NCI-H1694 treated with DMSO at 0.1 percent for 48 hours (cell line): ENCODE measurements around the gene UCK2.

Experiments
- DNase-seq: peaks from one replicate; lab custom pipeline; 2025; lab: John Stamatoyannopoulos, UW

Gene UCK2

DNA sequence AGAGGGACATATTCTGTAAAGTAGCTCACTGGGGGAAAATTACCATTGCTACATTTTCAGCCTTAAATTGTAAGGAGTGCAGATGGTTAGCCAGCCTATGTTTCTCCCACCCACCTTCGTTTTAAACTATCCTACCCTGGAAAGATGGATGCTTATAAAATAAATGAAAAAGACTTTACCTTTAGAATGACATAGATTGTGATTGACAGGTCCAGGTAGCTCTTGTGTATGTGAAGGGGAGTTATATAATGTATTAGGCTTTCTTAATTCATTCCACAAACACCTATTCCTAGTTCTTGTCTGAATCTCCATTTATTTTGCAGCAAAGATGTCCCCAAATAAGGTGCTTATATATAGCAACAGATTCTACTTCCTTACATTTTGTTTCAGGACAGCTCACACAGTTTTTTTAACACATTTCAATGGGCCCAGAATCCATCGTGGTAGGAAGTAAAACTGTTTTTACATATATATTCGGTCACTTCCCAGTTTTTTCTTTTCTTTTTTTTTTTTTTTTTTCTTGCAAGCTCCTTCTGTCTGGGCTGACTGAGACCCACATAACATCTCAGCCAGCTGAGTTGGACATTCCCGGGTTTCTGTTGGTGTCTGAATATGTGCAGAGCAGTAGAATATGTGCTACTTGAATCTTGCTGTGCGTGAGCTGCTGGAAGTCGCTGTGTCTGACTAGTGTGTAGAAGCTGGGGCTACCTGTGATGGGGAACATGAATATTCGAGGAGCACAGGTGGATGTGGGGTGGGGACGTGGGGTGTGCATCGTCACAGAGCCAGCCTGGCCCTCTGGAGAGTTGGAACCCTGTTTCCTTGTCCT lies 27.8 kb downstream of the UCK2 start:
- DNase-seq, result no peak

DNA sequence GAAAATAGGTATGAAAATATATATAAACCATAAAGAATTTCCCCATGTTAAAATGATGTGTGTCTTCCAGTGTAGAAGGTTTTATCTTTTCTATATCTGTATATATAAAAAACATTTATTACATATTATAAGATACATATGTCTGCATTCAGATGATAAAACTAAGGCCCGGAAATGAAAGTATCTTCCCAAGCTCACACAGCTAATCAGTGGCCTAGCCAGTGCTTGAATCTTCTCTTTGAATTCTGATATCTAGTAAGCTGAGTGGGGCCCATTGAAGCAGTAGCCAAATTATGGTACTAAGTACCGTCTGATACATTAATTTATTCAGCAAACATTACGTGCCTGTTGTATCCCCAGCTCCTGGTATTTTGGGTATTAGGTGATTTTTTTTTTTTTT lies 28.6 kb downstream of the UCK2 start:
- DNase-seq, result no peak

DNA sequence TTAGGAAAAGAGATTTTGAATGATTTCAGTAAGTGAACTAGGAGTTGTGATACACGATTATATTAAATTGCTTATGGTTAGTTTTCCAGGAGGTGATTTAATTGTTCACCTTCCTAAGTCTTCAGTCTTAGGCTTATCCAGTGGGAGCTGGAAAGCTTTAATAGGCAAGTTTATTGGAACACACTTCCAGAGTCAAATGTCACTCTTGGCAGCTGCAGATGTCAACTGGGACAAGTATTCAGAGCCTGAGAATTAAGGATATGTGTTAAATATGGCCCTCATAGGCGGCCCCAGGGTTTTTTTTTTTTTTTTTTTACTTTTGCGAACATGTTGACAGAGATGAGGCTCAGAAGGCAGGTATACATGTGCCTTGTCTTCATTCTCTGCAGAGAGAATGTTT lies 29.2 kb downstream of the UCK2 start:
- DNase-seq, result no peak

DNA sequence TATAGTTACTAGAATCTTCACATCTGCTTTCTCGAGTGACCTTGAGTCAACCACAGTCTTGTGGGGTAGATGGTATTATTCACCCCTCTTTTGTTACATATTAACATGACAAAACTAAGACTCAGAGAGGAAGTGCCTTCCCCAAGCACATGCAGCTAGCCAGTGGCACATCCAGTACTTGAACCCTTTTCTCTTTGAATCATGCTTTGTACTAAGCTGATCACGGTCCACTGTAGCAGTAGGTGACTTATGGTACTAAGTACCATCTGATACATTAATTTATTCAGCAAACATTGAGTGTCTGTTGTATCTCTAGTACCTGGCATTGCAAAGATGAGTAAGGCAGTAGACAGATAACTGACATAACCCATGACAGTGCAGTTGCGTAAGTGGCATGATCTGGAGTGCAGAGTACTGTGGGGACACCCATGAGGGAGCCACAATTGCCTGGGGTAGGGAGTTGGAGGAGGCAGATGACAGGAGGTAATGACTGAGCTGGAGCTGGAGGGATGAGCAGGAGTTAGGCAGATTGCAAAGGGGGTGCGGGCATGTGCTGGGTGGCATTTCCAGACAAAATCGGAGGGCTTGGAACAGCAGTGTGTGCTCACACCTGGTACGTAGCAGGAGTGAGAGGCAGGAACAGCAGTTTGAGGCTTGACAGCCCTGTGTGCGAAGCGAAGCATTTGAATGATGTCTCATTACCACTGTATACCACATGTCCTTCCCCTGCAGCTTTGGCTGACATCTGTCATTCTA lies 29.8 kb downstream of the UCK2 start:
- DNase-seq, result peak; percentile 22

DNA sequence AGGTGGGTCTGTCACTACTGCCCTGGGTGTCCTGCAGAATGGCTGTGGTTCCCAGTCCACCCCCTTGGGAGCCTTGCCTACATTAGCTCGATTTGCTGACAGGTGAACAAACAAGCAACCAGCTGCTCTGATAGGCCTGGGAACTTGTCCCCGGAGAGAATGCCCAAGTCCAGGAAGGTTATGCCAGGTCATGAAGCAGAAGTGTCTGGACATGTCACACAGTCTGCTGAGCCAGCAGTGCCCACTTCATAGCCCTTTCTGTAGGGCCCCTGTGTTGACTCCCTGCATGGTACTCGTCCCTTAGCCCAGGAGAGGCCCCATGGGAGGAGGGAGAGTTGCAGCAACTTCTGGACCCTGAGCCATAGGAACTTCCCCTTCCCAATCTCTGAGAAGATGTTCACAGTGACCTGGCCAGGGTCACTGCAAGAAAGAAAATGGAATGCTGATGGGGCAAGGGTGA lies 31.0 kb downstream of the UCK2 start:
- DNase-seq, result no peak

DNA sequence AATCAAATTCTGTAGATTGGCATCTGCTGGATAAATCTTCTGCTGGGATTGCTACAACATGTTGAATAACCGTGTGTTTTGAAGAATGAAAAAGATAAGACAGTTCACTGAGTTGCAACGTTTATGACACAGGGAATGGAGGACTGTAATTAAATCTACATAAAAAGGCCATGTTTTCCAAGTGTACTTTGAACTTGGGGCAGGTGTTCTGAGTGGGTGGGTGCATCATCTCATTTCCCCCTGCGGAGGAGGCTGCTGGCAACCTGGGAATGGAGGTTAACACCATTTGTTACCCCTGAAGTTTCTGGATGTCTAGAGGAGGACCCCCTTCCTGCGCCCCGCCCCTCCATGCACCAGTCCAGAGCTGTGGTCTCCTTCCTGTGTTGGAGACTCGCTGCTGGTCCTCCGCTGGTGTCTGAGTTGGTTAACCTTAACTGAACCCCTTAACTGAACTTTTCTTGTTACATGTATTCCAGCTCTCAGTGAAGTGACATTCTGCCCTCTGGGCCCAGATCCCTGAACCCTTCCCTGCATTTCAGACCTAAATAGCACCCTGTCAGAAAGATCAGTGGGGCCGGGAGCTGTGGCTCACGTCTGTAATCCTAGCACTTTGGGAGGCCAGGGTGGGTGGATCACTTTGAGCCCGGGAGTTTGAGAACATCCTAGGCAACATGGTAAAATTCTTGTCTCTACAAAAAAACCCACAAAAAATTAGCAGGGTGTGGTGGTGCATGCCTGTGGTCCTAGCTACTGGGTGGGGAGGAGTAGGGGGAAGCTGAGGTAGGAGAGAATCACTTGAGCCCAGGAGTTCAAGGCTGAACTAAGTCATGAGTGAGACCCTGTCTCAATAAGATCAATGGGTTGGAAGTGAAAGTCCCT lies 31.8 kb downstream of the UCK2 start:
- DNase-seq, result no peak

DNA sequence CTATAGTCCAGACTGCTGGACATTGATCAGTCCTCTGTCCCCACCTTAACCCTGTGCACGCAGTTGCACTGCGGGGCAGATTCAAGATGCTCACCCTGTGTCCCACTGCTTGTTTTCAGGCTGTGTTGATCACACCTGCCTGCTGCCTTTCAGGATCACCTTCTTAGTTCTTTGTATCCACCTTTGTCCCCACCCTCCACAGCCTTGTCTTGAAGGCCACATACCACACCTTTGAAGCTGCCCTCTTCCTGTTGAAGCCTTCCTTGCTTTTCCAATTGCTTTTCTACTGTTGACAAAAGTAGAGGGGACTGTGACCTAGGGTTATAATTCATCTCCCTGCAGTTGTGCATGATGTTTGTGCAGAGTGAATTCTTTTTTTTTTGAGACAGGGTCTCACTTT lies 32.7 kb downstream of the UCK2 start:
- no peak for DNase-seq

DNA sequence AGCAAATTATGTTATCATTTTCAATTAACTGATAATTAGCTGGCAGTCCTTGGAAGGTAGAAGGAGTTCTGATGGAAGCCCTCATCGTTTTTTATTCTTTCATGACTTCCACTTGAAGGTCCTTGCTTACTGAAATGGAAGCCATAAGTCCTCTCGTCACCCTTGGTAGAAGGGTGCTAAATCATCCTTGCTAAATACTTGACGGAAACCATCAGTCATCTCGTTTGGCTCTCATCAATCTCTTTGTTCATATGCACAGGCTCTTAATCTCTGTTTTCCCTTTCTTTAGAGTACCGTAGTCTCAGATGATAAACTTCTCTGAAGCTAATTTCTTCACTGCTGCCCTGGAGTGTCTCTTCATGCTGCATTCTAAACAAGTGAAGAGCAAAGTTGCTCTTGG lies 34.5 kb downstream of the UCK2 start:
- no peak for DNase-seq

DNA sequence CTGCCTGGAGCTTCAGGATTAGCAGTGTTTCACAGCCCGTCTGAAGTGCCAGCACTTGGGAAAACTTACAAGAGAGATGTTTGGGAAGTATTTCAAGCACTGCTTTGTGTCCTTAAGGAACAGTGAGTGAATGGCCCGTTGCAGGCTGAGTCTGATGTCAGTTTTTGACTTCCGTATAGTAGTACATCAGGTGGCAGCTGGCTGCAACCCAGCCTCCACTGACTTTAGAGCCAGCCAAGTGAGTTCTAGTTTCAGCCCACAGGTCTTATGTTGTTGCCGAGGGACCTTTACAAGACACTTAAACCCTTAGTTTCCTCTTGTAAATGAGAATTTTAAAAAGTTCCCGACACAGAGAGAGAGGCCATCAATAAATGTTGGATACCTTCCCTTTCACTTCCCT lies 35.0 kb downstream of the UCK2 start:
- DNase-seq, result no peak

DNA sequence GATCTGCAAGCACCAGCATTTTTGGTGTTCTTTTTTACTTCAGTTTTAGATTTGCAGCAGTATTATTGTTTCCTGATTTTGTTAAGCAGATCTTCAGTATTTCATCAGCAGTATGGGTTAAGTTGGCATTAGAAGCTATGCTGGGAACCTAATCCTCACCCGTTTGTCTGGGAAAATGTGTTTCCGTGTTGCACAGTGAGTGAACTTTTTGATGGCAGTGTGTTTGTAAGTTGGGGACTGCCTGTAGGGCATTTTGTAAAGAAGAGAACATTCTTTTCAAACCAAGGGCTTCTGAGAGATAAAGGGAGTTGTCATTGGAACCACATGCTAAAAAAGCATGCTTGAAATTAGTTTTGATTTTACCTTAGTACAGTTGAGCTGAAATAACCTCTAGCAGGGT lies 35.9 kb downstream of the UCK2 start:
- DNase-seq, result no peak

DNA sequence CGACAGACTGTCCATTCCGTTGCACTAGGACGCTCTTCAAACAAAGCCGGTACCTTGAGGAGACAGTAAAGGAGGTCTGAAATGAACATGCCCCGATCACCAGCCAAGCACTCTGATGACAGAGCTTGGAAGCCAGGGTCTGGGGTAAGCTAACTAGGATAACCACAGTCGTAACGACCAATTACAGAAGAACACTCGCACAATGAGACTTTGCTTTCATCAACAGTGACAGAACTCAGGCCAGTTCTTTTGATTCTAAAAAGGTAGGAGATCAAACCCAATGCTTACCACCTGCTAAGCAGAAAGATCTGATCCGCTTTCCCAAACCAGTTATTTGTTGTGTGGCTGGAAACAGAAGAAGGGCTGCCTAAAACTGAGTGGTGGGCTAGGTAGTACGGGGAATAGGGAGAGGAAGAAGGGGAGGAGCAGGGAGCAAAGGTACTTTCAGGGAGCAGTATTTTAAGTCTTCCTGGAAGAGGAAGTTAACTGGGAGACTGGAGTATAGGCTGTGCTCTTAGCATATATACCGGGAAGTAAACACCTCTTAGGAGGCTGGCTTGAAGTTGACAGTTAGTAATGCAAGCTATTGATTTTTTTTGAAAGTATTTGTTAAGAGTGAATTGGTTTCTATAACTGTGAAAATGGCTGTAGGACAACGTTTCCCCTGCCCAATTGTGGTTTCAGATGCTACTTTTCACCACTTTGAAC lies 38.4 kb downstream of the UCK2 start:
- no peak for DNase-seq

DNA sequence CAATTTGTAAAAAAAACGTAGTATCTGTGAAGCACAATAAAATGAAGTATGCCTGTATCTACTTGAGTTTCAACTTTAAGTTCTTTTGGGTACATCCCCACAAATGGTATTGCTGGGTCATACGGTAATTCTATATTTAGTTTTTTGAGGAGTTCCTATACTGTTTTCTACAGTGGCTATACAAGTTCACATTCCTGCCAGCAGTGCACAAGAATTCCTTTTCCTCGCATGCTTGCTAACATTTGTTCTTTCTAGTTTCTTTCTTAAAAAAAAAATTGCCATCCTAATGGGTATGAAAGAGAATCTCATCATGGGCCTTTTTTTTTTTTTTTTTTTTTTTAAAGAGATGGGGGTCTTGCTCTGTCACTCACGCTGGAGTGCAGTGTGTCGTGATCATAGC lies 41.9 kb downstream of the UCK2 start:
- no peak for DNase-seq

DNA sequence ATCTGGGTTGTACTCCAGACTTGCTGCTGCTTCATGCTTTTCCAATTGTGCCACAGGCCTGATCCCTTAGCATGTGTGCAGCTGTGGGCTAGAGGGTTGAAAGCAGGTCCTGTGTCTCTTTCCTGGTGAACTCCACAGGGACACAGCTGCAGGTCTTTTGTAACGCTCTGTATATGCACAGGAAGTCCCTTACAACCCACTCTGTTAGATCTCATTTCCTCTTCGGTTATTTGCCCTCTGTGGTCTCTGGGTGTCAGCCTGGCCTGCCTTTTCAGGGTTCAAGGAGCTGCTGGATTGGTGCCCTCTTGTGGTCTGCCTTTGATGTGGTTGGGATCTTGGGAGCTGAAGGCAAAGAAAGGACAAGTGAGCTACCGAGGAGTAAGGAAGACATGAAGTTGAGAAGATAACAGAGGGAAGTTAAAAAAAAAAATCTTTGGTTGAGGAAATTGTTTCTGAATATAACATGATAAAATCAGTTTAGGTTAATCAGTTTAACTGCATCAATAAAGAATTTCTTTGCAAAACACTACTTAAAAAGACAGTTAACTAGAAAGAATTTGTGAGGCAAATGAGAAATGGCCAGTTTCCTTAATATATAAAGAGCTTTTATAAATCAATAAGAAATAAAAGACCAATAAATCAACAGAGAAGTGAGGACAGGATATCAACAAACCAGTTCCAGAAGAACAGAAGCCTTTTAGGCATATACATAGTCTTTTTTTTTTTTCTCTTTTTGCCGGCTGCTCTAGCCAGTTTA lies 44.1 kb downstream of the UCK2 start:
- DNase-seq, result no peak

DNA sequence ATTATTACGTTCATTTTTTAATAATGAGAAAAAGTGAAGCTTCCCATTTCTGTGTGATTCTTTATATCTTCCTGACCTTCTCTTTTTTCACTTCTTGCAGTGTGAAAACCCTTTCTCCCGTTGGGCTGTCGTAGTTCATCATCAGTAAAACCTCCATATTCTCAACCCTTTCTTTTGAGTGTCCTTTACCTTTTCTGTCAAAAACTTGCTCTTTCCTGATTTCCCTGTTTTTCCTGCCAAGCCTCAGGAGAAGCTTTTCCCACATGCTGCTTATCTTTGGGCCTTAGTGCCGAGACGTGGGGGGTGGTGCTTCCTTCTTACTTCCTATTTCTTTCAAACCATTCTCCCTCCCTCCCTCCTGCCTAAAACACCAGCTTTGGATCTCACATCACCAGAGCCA lies 46.1 kb downstream of the UCK2 start:
- no peak for DNase-seq

DNA sequence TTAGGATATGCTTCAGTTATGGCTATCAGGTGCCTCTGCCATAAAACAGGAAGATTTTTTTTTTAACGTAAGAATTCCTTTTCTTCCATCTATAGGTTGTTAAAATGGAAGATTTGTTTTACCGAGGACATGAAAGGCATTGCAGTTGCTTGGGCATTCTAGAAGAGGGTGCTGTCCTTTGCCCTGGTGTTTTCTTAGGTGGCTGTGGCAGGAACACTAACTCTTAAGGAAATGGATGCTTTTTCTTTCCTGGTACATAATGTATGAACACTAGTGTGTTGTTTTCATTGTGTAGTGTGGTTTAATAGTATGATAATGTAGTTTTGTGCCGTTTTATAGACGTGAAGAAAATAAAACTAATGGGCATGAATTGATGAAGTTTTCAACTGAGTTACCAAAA lies 47.2 kb downstream of the UCK2 start:
- DNase-seq, result no peak

DNA sequence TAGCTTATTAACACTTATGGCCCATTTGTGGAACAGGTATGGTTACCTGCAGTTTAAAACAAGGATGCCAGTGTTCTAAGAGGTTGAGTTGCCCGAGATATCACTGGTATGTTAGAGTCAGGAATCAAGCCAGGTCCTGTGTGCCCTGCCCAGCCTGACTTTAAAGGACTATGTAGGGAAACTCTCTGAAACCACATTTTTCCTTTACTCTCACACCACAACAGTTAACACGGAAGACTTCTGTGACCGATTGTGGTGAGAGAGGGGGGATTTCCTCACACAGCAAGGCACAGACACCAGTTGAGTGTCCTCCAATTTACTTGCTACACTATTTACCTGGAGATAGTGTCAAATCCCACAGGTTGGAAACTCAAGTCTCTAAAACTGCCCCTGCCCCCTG lies 47.8 kb downstream of the UCK2 start:
- no peak for DNase-seq

DNA sequence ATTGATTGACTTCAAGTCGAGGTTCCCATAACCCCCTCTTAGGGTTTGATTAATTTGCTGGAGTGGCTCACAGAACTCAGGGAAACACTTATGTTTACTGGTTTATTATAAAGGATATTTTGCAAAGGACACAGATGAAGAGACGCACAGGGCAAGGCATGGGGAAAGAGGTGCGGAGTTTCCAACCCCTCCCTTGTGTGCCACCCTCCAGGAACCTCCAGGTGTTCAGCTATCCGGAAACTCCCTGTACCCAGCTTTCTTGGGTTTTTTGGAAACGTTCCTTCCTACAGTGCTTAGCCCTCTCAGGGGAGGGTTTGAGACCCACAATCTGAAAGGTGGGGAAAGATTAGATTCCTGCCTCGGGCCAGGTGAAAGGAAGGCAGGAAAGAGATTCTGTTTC lies 48.2 kb downstream of the UCK2 start:
- no peak for DNase-seq

DNA sequence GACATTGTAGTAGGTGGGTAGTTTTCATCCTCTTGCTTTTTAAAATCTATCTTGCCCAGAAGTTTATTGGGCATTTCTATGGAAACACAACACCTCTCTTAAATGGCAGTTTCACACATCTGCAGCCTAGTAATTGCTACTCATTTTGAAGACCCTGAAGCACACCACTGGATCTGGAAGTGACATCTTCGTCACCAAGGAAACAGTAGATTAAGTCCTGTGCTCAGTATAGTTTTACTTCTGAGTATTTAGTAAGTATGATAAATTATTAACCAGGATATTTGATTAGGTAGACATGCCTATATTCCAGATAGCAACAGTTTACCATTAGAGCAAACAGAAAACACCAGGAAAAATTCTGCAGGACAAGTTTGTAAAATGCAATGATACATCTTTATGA lies 48.7 kb downstream of the UCK2 start:
- DNase-seq, result no peak

DNA sequence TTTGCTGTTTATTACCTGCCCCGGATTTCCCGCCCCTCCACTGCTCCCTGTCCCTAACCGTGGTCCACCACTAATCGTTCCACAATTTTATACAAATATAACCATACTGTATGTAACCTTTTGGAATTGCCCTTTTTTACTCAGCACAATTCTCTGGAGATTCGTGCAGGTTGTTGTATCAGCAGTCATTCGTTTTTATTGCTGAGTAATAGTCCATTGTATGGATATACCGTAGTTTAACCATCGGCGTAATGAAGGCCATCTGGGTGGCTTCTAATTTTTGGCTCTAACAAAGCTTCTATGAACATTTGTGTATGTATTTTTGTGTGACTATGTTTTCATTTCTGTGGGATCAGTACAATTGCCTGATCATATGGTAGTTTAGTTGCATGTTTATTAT lies 50.0 kb downstream of the UCK2 start:
- DNase-seq, result no peak

DNA sequence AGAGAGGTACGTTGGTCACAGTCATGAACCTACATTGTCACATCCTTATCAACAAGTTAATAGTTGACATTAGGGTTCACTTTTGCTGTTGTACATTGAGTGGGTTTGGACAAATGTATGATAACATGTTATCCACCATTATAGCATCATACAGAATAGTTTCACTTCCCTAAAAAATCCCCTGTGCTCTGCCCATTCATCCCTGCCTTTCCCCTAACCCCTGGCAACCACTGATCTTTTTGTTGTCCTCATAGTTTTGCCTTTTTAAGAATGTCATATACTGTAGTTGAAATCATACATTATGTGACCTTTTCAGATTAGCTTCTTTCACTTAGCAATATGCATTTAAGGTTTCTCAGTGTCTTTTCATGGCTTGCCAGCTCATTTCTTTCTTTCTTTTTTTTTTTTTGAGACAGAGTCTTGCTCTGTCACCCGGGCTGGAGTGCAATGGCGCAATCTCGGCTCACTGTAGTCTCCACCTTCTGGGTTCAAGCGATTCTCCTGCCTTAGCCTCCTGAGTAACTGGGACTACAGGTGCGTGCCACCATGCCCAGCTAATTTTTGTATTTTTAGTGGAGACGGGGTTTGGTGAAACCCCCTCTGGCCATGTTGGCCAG lies 50.6 kb downstream of the UCK2 start:
- no peak for DNase-seq

DNA sequence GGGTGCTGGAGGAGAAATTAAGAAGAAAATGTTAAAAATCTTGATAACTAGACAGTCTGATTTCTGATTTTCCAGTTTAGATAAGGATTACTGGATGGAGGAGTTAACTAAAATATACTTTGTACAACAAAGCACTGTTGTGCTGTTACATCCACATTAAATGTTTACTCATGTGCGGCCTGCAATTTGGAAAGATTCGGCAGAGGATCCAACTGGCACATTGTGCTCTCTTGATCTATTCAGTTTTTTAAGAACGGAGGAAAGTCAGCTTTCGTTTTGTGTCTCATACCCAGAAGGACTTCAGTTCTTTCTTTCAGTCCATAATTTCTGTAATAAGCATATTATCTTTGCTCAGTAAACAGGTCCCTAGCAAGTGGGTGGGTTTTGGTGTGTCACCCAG lies 52.5 kb downstream of the UCK2 start:
- DNase-seq, result no peak
